Measurements from ENCODE around the gene TNKS1BP1.
"Not testable (repeated sequence)": the region's sequence is repeated elsewhere in the genome, so short reads cannot be mapped to it uniquely, and the experiment has no call there.

TNKS1BP1 gene

GRCh38 chr11:57309106-57310059 is 15.4 kb downstream of the TNKS1BP1 start:
- DNase-seq = no peak

DNA sequence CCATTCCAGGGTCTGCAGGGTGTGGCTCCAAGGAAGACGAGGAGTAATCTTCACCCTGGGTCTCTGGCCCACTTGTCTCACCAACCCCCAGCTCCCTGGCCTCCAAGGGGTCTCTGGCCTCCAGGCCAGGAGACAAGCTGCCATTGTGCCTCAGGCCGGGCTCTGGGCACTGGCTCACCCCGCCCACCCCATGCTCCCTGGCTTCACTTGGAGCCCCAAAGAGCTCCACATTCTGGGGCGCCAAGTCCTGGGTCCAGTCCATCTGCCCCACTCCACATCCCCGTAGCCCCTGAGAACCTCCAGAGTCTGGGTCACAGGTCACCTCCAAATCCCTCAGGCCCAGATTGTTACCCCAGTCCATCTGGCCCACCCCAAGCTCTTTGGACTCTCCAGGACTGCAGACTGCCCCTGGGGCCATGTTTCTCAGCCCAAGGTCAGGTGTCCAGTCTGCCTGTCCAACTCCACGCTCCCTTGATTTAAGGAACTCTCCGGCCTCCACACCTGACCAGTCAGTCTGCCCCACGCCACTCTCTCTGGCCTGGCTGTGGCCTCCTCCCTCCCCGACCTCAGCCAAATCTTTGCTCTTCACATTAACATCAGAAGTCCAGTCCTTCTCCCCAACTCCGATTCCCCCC is 16.2 kb downstream of the TNKS1BP1 start:
- DNase-seq = no peak

DNA sequence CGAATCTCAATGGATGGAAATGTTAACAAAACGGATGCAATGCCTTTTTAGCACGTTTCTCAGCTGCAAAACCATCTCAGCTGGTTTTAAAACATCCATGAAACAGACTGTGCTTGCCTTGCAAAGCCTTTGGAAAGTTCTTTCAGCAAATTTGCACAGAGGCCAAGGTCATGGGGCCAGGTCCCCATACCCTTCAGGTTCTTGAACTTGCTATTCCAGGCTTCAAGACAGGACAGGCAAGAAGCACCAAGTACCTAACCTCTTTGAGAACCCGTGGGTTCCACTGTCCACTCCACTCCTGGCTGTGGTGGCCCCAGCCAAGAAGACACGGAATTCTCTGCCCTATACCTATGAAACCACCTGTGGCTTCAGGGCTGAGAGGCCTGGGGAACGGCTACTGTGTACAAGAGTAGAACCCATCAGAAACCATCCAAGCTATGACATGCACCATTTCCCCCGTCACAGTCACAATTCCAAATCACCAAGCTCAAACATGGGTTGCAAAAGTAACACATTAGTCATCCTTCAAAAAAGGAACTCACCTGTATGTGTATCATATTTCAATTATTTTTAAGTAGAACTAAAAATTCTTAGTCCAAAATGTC is 17.0 kb downstream of the TNKS1BP1 start:
- DNase-seq = no peak

- no peak for DNase-seq
Measured at GRCh38 chr11:57306940-57307565, 17.7 kb downstream of the TNKS1BP1 start.

DNA sequence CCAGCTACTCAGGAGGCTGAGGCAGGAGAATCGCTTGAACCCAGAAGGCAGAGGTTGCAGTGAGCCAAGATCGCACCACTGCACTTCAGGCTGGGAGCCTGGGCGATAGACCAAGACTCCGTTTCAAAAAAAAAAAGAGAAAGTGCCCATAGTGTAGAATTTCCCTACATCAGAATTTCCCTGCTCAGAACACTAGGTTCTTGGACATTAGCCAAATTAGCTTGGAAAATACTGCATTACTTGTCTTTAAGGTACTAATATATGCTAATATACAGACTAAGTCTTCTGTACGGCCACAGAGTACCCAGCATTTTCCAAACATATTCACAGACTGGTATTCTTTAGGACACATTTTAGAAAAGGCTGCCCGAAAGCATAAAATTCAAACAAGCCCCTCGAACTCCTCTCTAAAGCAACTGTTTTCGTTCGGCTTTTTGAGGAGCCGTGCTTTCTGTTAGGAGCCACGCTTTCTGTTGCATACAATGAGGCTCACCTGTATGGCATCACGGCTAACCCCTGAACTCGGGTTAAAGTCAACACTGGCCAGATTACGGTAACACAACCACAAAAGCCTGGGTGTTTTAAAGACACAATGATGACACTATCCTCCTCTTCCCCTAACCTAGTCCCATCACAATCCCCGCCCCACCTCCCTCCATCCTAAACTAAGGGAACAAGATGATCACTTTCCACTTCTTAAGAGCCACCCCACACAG is 18.4 kb downstream of the TNKS1BP1 start:
- no peak for DNase-seq

DNA sequence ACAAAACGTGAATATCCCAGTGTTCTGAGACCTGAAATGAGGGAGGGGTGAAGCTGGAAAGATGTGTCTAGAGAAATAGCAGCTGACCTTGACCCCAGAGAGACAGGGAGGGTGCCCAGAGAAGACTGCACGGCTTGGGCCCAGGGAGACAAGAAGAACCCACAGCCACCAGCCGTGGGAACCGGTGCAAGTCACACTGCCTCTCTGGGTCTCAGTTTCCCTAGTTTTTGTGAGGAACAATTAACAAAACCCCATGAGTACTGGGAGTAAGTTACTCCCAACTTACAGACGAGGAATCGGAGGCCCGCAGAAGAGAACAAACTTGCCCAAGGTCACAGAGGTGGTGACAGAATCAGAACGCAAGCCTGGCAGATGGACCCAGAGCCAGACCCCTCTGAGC is 19.2 kb downstream of the TNKS1BP1 start:
- no peak for DNase-seq

DNA sequence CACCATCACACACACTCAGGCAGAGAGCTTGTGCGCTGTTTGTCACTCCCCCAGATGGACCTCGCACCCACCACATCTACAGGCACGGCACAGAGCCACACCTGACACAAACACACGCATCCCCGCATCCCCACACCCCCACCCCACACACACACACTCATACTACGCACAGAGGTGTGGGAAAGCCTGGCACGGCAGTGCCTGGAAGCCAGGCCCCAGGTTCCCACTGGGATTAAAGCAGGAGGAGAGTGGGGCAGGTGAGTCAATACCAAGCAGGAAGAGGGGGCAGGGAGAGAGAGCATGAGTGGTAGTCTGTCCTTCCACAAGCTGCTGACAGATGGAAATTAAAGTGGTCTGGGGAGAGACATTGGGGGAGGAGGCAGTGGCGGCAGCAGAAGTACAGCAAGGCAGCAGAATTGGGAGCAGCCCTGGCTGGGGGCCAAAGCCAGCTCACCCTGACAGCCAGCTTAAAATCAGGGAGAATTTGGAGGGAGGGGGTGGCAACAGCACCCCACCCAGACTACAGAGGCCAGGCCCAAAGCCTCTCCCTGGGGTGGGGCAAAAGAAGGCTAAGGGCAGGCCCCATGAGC is 20.7 kb downstream of the TNKS1BP1 start:
- no peak for DNase-seq

DNA sequence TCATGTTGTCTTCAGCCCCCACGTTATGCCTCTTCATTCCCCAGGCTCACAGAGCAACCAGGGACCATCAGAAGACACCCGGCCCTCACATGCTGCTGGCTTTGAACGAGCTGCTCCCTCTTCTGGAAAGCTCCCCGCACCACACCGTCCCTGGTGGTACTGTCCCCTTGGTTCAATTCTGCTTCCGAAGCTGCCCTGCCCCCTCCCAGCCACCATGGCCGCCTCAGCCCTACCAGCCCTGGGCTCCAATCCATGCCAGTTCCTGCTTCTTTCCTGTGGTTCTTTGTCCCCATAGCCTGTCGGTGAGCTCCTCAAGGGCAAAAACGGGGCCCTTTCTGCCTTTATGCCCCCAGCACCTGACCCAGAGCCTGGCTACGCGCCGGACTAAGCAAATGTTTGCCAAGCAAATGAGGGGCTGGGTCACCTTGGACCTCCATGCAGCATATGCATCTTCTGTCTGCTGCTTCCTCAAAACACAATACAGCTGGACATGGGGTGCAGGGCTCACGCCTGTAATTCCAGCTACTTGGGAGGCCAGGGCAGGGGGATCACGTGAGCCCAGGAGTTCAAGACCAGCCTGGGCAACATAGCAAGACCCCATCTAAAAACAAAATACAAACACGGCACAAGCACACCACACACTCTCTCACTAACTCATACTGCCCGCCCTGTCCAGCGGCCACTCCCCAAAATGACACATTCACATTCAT is 21.3 kb downstream of the TNKS1BP1 start:
- no peak for DNase-seq

DNA sequence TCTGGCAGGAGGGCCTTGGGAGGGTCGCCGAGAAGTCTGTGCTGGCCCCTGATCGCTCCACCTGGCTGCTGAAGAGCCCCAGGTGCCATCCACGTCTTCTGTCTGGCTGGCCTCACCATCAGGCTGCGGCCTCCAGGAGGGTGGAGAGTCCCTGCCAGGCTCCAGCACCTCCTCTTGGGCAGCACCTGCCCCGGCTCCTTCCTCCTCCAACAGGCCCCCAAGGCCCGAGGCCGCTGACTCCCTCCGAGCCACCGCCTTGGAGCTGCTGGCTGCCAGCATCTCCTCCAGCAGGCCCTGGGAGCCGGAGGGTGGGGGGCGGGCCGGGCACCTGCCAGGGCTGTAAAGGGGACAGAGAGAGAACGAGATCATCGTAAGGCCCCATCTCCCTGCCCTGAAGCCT is 22.3 kb downstream of the TNKS1BP1 start:
- no peak for DNase-seq

DNA sequence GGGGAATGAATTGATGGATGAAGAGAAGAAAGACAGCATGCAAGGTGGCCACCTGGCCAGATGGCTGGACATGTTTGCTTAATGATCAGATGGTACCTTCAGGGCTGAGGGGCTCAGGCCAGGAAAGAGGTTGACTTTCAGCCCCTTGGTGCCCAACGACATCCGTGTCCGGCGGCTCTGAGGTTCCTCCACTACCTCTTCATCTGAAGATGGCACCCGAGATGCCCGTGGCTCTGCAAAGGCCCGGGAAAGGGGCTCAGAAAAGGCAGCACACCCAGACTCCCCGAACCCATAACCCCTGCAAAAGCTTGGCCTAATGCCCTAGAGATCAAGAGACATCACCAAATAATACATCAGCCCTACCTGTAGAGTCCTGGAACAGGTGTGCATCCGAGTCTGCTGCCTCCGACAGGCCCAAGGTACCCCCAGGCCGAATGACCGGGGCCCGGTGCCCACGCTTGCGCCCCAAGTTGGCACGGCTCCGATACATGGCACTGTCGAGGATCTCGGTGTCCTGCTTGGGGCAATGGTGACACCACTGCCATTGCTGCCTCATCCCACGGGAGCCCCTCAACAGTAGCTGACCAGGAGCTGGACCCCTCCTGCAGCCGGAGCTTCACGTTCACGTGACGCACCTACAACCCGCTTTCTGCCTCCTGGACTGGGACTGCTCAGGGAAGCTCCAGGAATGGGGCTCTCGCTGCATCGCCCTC is 22.9 kb downstream of the TNKS1BP1 start:
- no peak for DNase-seq

DNA sequence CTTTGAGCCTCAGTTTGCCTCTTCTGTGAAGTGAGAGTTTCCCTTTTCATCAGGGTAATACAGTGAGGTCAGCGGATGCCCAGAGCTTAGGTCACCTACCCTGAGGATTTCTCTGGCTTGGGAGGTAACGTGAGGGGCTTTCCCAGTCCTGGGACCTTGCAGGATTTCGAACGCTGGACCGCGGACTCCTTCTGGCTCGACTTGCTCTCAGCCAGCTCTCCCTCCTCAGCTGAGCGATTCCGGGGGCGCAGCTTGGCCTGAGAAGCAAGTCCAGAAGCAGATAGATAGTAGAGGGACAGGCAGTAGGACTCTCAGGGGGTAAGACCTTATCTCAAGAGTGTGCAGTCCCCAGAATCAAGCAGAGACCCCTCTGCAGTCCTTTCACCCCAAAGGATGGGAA is 24.0 kb downstream of the TNKS1BP1 start:
- no peak for DNase-seq

DNA sequence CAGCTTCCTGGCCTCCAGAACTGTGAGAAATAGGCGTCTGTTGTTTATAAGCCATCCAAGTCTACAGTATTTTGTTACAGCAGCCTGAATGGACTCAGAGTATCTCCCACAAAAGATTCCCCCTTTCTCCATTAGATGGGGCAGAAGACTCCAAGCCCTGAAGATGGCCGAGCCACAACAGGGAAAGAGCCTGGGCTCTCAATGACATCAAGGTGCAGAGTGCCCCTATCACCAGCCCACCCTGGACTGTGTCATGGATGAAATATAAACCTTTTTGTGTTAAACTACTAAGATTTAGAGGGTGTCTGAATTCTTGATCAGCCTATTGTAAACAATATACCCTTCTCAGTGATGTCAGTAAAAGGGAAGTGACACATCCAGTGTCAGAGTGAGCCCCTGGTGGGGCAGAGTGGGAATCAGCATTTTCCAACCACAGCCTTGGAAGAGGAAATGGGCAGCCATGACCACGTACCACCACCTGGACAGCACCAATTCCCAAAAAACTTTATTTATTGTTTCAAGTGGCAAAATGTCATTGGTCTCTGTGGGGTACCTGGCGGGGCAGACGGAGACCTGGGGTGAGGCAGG is 25.5 kb downstream of the TNKS1BP1 start:
- DNase-seq = no peak

DNA sequence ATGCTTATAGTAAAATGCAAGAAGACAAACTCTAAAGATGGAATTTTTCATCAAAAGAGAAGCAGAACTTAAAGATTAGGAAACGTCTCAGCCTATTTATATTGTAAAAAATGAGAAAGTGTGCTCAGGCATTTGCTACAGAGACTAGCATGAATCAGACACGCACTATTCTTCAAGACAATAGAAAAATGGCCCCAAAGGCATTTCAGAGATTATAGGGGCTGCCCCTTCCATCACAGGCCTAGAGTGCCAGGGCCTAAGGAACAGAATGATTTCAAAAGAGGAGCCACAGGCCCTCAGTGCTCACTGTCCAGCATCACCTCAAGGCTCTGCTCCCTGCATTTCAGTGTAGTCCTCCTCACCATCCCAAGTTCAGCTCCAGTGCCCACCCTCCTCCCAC is 27.5 kb downstream of the TNKS1BP1 start:
- no peak for DNase-seq

- not testable (repeated sequence) for DNase-seq
Measured at GRCh38 chr11:57296205-57296604, 28.5 kb downstream of the TNKS1BP1 start.

- DNase-seq = no peak
Measured at GRCh38 chr11:57294225-57295131, 30.3 kb downstream of the TNKS1BP1 start.

DNA sequence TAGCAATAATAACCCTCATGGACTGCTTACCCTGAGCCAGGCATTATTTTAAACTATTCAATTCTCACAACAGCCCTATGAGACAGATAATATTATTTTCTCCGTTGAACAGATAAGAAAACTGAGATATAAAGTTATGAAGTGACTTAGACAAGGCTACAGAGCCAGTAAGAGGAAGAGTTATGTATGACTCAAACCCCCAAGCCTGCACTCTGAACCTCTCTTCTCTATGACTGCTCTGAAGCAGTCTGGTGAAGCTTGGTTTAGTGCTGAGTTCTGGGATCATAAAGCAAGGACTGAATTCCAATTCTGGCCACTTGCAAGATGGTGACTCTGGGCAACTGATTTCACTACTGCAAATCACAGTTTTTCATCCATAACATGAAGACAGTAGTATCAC is 34.5 kb downstream of the TNKS1BP1 start:
- DNase-seq = no peak

DNA sequence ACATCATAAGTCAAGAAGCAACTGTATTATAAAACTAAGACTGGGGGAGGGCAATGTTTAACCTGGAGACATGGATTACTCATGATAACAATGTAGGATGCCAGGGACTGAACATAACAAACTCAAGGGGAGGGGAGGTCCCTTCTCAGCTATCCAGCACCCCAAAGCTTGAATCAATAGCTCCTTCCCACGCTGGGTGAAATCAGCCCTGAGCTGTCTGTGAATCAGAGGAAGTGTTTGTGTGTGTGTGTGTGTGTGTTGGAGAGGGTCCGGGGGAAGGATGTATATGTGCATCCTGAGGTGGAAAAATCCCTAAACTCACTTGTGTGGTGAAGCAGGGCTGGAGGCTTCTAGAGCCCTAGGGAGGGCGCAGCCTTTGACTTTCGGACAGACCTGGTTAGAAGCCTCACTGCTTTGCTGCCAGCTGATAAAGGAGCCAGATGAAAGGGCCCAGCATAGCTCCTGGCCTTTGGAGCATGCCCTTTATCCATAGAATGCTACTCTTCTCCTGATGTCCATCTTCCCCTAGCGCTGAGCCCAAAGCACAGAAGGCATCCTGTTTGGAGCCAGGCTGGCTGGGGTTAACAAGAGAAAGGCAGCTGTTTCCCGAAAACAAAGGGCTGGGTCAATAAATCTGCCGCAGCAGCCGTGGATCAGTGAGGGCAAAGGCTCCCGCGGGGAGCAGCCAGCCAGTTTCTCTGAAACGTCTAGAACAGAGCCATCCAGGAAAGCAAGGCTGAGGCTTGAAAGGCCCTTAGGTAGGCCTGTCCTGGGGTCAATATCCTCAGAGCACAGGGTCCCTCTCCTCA is 35.8 kb downstream of the TNKS1BP1 start:
- no peak for DNase-seq

GRCh38 chr11:57287884-57288283 is 36.9 kb downstream of the TNKS1BP1 start:
- no peak for DNase-seq

All from NCI-H187 treated with DMSO at 0.1 percent for 48 hours (cell line).